Measurements from ENCODE around the gene ACTG1. TPM values are rescaled to one million over a fixed set of nuclear protein-coding genes. Genes with fewer than 3 reads are reported as not detected.

Gene ACTG1
- total RNA-seq, 1 donor from 2014 or later, result 2,441 TPM

DNA sequence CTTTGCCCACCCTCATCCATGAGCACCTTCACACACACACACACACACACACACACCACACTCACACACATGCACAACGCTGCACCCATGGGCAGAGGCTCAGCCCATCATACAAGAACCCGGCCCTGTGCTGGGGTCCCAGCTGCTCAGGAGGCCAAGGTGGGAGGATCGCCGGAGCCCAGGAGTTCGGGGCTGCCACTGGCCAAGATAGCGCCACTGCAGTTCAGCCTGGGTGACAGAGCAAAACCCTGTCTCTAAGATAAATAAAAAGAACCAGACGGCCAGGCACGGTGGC is 12.2 kb upstream of the ACTG1 start:
- DNase-seq (ENCODE audit: extremely low spot score in 2 of 2), result no peak
- peaks cover 21% of the 10 kb centered on the region for H3K4me1 ChIP-seq
- no peaks in the 10 kb centered on the region for H3K36me3 ChIP-seq
- H3K27ac ChIP-seq, result no peak overlapping the region
- no peak overlapping the region for H3K4me3 ChIP-seq
- no peaks in the 10 kb centered on the region for H3K9me3 ChIP-seq
- TF ChIP-seq, protein P1, sequence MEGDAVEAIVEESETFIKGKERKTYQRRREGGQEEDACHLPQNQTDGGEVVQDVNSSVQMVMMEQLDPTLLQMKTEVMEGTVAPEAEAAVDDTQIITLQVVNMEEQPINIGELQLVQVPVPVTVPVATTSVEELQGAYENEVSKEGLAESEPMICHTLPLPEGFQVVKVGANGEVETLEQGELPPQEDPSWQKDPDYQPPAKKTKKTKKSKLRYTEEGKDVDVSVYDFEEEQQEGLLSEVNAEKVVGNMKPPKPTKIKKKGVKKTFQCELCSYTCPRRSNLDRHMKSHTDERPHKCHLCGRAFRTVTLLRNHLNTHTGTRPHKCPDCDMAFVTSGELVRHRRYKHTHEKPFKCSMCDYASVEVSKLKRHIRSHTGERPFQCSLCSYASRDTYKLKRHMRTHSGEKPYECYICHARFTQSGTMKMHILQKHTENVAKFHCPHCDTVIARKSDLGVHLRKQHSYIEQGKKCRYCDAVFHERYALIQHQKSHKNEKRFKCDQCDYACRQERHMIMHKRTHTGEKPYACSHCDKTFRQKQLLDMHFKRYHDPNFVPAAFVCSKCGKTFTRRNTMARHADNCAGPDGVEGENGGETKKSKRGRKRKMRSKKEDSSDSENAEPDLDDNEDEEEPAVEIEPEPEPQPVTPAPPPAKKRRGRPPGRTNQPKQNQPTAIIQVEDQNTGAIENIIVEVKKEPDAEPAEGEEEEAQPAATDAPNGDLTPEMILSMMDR (IDR thresholded peaks at IDR 0.05), result no peak
- TF ChIP-seq POLR2AphosphoS5 (IDR thresholded peaks at IDR 0.05; ENCODE audit: insufficient read depth in 1 of 2, low read depth in 1 of 2), result no peak
- no peak for TF ChIP-seq POLR2A (IDR thresholded peaks at IDR 0.05)
- peaks cover 8% of the 10 kb centered on the region for H3K27me3 ChIP-seq
- intact Hi-C loops (cut with DNase I), result no loop called here

DNA sequence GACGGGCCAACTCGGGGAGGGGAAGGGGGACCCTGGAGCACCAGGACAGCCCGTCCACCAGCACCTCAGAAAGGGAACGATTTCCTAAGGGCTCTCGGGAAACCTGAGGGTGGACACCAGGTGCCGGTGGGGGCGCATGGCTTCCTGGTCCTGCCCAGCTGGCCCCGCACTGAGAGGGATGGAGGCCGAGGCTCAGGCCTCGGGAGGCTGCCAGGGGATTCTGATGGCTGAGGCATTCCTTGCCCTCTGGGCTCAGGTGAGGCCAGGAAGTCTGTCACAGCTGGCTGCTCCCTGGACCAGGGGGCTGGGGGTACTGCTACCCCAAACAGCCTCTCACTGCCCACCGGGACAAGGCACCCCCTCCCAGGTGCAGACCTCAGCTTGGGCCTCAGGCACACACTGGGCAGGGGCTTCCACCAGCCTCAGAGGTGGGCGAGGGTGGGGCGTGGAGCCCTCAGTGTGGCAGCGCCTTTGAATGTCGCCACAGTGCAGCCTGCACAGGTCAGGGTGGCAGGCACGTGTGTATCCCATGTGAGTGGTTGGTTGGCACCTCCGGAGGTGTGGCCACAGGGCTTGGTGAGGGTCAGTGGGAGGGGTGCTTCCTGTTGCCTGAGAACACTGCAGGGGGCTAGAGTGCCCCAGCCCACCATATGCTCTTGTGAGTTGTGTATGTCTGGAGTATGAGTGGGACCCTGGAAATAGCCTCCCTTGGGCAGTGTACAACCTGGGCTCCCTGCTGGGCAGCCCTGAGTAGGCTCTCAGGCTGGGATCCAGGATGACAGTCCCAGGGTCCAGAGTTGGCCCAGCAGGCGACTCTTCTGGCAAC is 11.7 kb upstream of the ACTG1 start:
- Histone ChIP-seq H3K4me3 (no peak overlapping the region), H3K4me1 (peaks cover 26% of the 10 kb centered on the region), H3K27ac (no peak overlapping the region), H3K27me3 (peaks cover 8% of the 10 kb centered on the region), H3K36me3 (no peaks in the 10 kb centered on the region), H3K9me3 (no peaks in the 10 kb centered on the region)
- TF ChIP-seq POLR2A (IDR thresholded peaks at IDR 0.05) (no peak), POLR2AphosphoS5 (IDR thresholded peaks at IDR 0.05; ENCODE audit: insufficient read depth in 1 of 2, low read depth in 1 of 2) (no peak)
- TF ChIP-seq, protein P1 (IDR thresholded peaks at IDR 0.05), result no peak
- no peak for DNase-seq (ENCODE audit: extremely low spot score in 2 of 2)
- intact Hi-C loops (cut with DNase I), result no loop called here

DNA sequence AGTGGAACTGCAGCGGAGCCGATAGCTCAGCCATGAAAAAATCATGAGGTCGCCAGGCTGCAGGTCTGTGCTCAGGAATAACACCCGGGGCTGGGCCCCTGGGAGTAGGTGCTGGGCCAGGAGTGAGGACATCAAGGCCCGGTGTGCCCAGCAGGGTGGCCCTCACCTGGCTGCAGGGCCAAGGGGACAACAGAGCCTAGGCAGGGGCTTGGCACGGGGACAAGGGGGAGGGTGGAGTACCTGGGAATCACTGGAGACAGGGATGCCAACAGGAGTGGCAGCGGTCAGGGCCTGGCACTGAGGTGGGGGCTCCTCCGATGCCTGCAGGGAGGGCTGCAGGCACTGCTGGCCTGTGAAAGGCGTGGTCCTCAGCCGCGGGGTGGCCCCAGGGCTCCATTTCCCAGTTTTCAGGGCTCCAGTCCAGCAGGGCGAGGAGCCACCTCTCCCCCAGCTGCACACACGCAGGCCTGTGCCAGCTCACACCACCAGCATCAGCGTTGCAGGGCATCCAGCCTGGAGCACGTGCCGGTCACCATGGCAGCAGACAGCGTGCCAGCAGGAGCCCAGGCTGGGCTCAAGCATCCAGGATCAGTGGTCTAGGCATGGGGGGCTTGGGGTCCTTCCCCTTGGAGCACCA is 10.9 kb upstream of the ACTG1 start:
- DNase-seq (ENCODE audit: extremely low spot score in 2 of 2), result no peak
- no peak overlapping the region for H3K27ac ChIP-seq
- intact Hi-C loops (cut with DNase I), result no loop called here
- TF ChIP-seq POLR2A (IDR thresholded peaks at IDR 0.05) (no peak), POLR2AphosphoS5 (IDR thresholded peaks at IDR 0.05; ENCODE audit: insufficient read depth in 1 of 2, low read depth in 1 of 2) (no peak)
- H3K36me3 ChIP-seq, result no peaks in the 10 kb centered on the region
- H3K9me3 ChIP-seq, result no peaks in the 10 kb centered on the region
- H3K27me3 ChIP-seq, result peaks cover 8% of the 10 kb centered on the region
- H3K4me1 ChIP-seq, result peaks cover 33% of the 10 kb centered on the region
- no peak overlapping the region for H3K4me3 ChIP-seq

DNA sequence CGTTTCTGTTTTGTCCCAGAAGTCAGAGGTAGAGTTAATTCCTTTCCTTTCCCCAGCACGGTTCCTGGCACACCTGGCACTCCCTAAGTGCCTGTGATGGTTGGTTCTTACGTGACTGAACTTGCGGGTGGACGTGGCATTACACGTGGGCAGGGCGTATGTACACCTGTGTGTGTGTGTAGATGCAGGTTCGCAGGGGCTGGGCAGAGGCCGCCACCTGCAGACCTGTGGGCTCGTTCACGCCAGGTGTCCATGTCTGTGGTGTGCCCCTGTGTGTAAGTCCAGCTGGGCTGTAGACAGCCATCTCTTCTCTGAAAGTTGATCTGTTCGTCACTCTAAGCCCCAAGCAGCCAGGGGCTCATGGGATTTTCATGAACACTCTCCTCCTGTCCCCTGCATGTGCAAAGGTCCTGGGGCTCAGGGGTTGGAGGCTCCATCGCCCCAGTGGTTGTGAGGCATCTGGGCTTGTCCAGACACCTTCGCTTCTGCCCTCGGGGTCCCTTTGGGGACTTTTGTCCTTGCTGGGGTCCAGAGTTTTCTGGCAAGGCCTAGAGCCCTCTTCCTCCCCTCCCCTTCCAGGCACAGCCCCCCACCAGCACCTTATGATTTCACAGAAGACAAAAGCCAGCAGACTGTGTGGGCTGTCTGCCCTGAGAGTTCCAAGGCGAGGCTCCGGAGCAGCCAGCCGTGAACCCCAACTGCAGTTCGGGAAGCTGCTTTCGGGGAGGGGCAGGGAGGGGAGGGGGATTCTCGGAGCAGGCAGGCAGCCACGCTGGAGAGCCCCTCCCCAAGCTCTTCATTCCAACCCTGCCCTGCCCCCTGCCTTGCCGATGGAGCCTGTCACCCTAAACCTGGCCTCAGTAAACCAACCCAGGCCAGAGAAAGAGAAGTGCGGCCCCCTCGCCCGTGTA is 10.1 kb upstream of the ACTG1 start:
- TF ChIP-seq, protein P1 (IDR thresholded peaks at IDR 0.05), result no peak
- TF ChIP-seq POLR2A (IDR thresholded peaks at IDR 0.05), result no peak
- no peak for TF ChIP-seq POLR2AphosphoS5 (IDR thresholded peaks at IDR 0.05; ENCODE audit: insufficient read depth in 1 of 2, low read depth in 1 of 2)
- Histone ChIP-seq H3K4me3 (no peak overlapping the region), H3K27me3 (peaks cover 8% of the 10 kb centered on the region), H3K27ac (no peak overlapping the region), H3K4me1 (peaks cover 36% of the 10 kb centered on the region), H3K9me3 (no peaks in the 10 kb centered on the region), H3K36me3 (no peaks in the 10 kb centered on the region)
- no peak for DNase-seq (ENCODE audit: extremely low spot score in 2 of 2)
- intact Hi-C loops (cut with DNase I), result no loop called here

All from vagina (tissue), 2 donors.